MG63 (cell line): ENCODE results near the gene CHPF. TPM values are rescaled to one million over a fixed set of nuclear protein-coding genes. Genes with fewer than 3 reads are reported as not detected.

Source experiments
- DNase-seq: peaks from one replicate; pipeline ENCODE4 v3.0.0-alpha.2; 2020
- H3K27me3 ChIP-seq: fragments of 250-450 bp; sonication (Bioruptor Pico); 2 replicates; pipeline ENCODE4 v1.5.1; 2020; ENCODE audit warnings: mild to moderate bottlenecking, moderate library complexity
- H3K36me3 ChIP-seq: fragments of 250-450 bp; sonication (Bioruptor Pico); 2 replicates; pipeline ENCODE4 v1.5.1; 2020; ENCODE audit warnings: mild to moderate bottlenecking, moderate library complexity
- H3K4me3 ChIP-seq: fragments of 250-450 bp; sonication (Bioruptor Pico); 2 replicates; pipeline ENCODE4 v1.5.1; 2020; ENCODE audit warnings: mild to moderate bottlenecking, moderate library complexity
- H3K9me3 ChIP-seq: fragments of 250-450 bp; sonication (Bioruptor Pico); 2 replicates; pipeline ENCODE4 v1.5.1; 2020; ENCODE audit warnings: mild to moderate bottlenecking, moderate library complexity
- total RNA-seq: library from RNA; depleted of rRNA; stranded (reverse); fragments of >200 nt; shearing (Covaris generic); gene quantifications from 2 replicates; pipeline ENCODE4 v1.2.3, GENCODE V29; 2014; ENCODE audit warnings: low replicate concordance

Gene CHPF
- total RNA-seq, 1 experiment from 2014 or later, result 40.4 TPM

GRCh38 chr2:219513787-219514186 is 29.8 kb downstream of the CHPF start:
- DNase-seq, result no peak
- Histone ChIP-seq H3K27me3 (peaks cover 34% of the 10 kb centered on the region), H3K4me3 (no peak overlapping the region)

DNA sequence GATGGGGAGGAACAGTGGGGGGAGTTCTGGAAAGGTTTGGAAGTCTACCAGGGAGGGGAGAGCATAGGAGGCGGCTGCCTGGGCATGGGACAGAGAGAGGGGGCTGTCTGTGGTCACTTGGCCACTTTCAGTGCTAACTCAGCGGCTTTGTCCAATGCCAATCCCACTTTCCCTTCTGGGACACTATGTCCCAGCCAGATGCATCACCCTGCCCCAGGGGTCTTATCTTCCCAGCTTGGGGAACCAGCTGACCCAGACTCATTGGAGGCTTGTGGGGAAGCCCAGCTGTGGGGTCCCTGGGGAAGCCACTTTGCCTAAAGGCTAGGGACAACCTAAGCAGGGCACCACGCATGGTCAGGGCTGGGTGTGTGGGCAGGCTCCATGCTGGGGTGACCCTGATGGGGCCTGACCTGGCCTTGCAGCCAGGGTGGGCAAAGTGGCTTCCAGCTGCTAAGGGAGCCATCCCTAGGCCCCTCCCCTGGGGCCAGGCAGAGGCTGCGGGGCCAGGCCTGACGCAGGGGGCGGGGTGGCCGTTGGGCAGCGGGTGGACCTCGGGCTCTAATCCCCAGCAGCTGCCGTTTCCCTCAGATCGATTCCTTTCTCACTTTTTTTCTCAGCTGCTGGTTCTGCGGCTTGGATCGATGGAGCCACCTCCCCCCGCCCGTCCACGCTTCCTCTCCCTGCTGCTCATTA is 30.9 kb downstream of the CHPF start:
- no peak for DNase-seq
- Histone ChIP-seq H3K27me3 (peaks cover 34% of the 10 kb centered on the region), H3K4me3 (no peak overlapping the region), H3K9me3 (no peaks in the 10 kb centered on the region), H3K36me3 (no peaks in the 10 kb centered on the region)

More at GRCh38 chr2:219513787-219514186, 29.8 kb downstream of the CHPF start:
- no peaks in the 10 kb centered on the region for H3K9me3 ChIP-seq
- H3K36me3 ChIP-seq, result no peaks in the 10 kb centered on the region

GRCh38 chr2:219511547-219512325 is 31.9 kb downstream of the CHPF start:
- Histone ChIP-seq H3K9me3 (no peaks in the 10 kb centered on the region), H3K36me3 (no peaks in the 10 kb centered on the region), H3K4me3 (no peak overlapping the region), H3K27me3 (peaks cover 34% of the 10 kb centered on the region)
- no peak for DNase-seq

GRCh38 chr2:219510512-219511135 is 33.0 kb downstream of the CHPF start:
- no peak overlapping the region for H3K4me3 ChIP-seq
- peaks cover 34% of the 10 kb centered on the region for H3K27me3 ChIP-seq
- DNase-seq, result no peak
- H3K9me3 ChIP-seq, result no peaks in the 10 kb centered on the region
- no peaks in the 10 kb centered on the region; the same call in 1 of the 2 replicates for H3K36me3 ChIP-seq

- Histone ChIP-seq H3K27me3 (peaks cover 34% of the 10 kb centered on the region), H3K36me3 (no peaks in the 10 kb centered on the region; the same call in 1 of the 2 replicates), H3K4me3 (peak overlapping the region; percentile 2; the same call in 1 of the 2 replicates), H3K9me3 (no peaks in the 10 kb centered on the region)
- DNase-seq, result peak; percentile 57
These were observed 33.7 kb downstream of the CHPF start for GRCh38 chr2:219509780-219510511.

- Histone ChIP-seq H3K36me3 (no peaks in the 10 kb centered on the region; the same call in 1 of the 2 replicates), H3K4me3 (no peak overlapping the region), H3K27me3 (peaks cover 30% of the 10 kb centered on the region), H3K9me3 (no peaks in the 10 kb centered on the region)
- DNase-seq, result no peak
These were observed 34.4 kb downstream of the CHPF start for GRCh38 chr2:219508971-219509779.

DNA sequence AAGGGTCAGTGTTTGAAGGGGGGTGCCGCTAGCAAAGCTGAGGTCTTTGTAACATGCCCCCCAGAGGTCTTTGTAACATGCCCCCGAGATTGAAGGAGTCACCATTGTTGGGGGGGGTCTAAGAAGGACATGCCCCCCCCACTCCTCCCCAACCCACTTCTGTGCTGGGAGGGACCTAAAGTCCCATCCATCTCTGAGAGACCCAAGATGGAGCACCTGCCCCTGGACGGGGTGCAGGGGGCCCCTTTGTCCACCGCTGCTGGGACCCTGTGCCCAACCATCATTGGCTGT is 35.2 kb downstream of the CHPF start:
- DNase-seq, result no peak
- H3K36me3 ChIP-seq, result no peaks in the 10 kb centered on the region; the same call in 1 of the 2 replicates
- no peaks in the 10 kb centered on the region for H3K9me3 ChIP-seq
- peaks cover 23% of the 10 kb centered on the region for H3K27me3 ChIP-seq
- H3K4me3 ChIP-seq, result no peak overlapping the region

DNA sequence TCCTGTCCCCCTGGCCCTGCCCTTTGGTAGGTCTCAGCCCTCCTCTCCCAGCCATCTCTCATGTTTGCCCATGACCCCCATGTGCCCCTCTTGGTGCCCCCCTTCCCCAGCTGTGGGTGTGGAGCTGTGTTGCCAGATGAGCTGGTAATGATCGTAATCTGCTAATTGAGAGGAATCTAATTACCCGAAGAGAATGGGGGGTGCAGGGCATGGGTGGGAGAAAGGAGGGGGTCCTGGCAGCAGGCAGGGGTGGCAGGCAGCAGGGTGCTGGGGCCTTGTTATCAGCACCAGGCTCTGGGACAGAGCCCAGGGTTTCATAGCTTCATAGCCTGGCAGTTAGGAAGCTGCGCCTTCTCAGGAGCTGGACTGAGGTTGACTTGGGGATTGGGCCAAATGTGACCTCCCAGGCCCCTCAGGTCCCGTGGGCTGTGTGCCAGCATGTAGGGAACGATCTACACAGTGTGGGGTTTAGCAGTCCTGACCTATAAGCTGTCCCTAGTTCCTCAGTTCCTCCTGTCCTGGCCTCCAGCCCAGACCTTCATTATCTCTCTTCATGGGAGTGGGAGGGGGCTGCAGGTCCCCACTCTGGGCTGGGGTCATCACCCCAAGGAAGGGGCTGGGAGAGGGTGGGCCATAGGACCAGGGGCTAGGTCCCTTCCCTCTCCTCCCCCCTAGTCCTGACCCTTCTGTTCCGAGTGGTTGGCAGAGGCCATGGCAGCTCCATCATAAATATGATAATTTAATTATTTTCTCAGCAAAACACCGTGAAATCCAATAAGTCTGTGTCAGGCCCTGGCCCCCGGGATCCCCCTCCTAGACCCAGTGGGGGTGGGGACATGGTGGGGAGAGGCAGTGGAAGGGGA is 35.8 kb downstream of the CHPF start:
- Histone ChIP-seq H3K4me3 (no peak overlapping the region), H3K36me3 (no peaks in the 10 kb centered on the region; the same call in 1 of the 2 replicates), H3K27me3 (peaks cover 17% of the 10 kb centered on the region), H3K9me3 (no peaks in the 10 kb centered on the region)
- DNase-seq, result no peak

DNA sequence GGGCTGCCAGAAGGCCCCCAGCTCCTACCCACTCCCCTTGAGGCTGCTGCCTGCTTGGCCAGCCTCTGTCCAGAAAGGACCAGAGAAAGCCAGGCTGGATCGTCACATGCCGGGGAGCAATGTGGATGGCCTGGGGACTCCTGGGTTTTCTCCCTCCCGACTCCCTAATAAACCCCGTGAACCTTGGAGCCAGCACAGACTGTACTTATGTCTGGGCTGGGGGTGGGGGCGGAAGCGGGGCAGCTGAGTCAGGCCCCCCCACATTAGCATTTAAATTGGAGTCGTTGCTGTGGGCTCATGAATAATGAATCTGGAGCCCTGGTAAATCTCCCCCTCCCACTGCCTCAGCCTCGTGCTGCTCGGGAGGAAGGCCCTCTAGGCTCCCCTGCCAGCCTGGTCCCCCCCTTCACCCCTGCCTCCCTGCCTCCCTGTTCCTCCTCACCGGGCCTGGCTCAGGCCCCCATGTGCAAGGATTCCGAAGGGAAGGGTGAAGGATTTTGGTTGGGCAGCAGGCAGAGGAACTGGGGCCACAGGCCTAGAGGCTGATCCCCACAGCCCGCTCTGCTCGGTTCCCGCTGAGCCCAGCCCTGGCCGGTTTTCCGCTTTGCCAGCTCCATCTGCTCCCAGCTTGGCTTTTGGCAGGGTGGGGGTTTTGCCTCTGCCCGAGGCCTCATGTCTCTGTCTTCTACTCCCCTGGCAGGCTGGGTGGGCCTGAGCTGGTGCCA is 36.6 kb downstream of the CHPF start:
- no peaks in the 10 kb centered on the region for H3K9me3 ChIP-seq
- peaks cover 9% of the 10 kb centered on the region for H3K27me3 ChIP-seq
- no peaks in the 10 kb centered on the region; the same call in 1 of the 2 replicates for H3K36me3 ChIP-seq
- DNase-seq, result no peak
- H3K4me3 ChIP-seq, result no peak overlapping the region

DNA sequence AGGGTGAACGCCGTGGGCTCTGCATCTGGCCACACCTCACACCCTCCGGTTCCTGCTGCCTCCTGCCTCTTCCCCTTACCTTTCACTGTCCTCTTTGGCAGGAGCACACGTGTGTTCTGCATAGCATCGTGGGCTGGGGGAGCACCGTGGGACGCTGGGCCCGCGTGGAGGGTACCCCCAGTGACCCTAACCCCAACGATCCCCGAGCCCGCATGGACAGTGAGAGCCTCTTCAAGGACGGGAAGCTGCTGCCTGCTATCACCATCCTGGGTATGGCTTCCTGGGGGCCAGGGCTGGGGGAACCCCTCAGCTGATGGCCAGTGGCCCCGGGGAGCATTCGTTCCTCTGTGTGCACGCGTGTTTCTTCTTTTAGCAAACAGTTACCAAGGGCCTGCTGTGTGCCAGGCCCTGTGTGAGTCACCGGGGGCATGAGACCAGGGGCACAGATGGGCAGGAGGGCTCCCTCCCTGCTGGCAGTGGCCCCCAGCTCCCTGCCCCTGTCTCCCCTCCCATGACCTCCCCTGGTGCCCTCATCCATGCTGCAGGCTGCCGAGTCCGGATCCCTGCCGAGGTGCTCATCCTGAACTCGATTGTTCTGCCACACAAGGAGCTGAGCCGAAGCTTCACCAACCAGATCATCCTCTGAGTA is 37.3 kb downstream of the CHPF start:
- H3K9me3 ChIP-seq, result no peaks in the 10 kb centered on the region
- DNase-seq, result no peak
- H3K4me3 ChIP-seq, result no peak overlapping the region
- H3K27me3 ChIP-seq, result peaks cover 8% of the 10 kb centered on the region
- H3K36me3 ChIP-seq, result peaks cover 3% of the 10 kb centered on the region; the same call in 1 of the 2 replicates

DNA sequence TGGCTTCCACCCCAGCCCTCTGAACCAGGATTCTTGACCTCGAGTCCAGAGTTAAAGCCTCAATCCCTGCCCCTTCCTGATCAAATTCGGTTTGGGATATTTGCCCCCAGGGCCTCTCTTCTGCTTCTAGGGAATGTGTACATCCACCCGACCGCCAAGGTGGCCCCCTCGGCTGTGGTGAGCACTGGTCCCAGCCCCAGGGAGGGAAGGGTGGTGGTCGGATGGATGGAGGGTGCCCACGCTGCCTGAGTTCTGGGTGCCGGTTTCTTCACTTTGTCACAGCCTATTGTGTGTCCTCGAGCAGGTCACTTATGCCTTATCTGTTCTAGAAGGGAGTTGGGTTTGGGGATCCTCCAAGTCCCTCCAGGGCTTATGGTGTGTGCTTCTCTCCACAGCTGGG is 38.0 kb downstream of the CHPF start:
- no peak overlapping the region for H3K4me3 ChIP-seq
- DNase-seq, result no peak
- H3K27me3 ChIP-seq, result peaks cover 4% of the 10 kb centered on the region
- peaks cover 3% of the 10 kb centered on the region; the same call in 1 of the 2 replicates for H3K36me3 ChIP-seq
- H3K9me3 ChIP-seq, result no peaks in the 10 kb centered on the region

DNA sequence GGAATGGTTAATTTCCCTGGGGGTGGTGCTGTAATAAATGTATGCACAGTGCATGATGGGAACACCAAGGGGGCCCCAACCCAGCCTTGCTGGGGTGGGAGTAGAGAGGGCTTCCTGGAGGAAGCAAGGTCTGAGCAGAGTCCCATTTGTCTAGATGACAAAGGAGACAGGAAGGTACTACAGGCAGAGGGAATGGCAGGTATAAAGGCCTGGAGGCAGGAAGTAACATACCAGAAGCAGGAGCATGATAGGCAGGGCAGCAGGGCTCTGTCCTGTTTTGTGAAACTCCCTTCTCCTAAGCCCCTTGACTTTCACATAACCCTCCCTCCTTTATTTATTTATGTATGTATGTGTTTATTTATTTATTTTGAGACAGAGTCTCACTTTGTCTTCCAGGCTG is 41.0 kb downstream of the CHPF start:
- DNase-seq, result no peak
- peaks cover 3% of the 10 kb centered on the region; the same call in 1 of the 2 replicates for H3K36me3 ChIP-seq

DNA sequence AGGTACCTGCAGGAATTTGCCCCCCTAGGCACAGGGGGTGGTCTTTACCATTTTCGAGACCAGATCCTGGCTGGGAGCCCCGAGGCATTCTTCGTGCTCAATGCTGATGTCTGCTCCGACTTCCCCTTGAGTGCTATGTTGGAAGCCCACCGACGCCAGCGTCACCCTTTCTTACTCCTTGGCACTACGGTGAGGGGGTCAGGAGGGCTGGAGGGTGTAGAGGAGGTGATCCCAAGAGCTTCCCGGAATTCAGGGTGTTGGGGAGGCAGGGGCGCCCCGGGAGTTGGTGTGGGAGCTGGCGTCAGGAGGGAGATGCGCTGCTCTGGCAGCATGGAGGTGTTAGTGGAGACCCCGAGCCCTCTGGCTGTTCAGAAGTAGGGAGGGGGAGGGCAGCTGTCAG is 41.8 kb downstream of the CHPF start:
- DNase-seq, result no peak
- Histone ChIP-seq H3K4me3 (no peak overlapping the region), H3K27me3 (no peaks in the 10 kb centered on the region), H3K36me3 (peaks cover 3% of the 10 kb centered on the region; the same call in 1 of the 2 replicates), H3K9me3 (no peaks in the 10 kb centered on the region)

More for the DNA sequence above, 41.0 kb downstream of the CHPF start:
- Histone ChIP-seq H3K27me3 (no peaks in the 10 kb centered on the region), H3K4me3 (no peak overlapping the region), H3K9me3 (no peaks in the 10 kb centered on the region)

DNA sequence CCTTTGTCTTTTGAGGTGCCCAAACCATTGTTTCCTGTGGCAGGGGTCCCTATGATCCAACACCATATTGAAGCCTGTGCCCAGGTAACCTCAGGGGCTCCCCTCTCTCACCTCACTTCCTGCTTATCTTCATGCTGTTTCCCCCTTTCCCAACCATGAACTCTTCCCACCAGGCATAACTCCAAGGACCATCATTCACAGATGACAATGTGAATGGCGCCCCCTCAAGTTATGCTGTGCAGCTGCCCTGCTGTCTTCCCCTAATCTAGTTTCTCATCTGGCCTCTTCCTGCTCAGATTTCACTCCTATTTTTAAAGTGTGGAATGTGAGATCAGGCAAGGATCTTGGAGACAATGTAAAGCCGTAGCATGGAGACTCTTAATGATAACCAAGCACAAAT is 43.5 kb downstream of the CHPF start:
- no peak for DNase-seq
- H3K36me3 ChIP-seq, result peaks cover 3% of the 10 kb centered on the region; the same call in 1 of the 2 replicates
- no peaks in the 10 kb centered on the region for H3K27me3 ChIP-seq
- H3K9me3 ChIP-seq, result no peaks in the 10 kb centered on the region
- no peak overlapping the region for H3K4me3 ChIP-seq
